ENCODE measurements around the gene TP53I3.
"Not testable (repeated sequence)": the region's sequence is repeated elsewhere in the genome, so short reads cannot be mapped to it uniquely, and the experiment has no call there.

Gene TP53I3

GRCh38 chr2:24110660-24111303 lies 26.1 kb upstream of the TP53I3 start:
- no peak for DNase-seq (ENCODE audit: low read depth)
- H3K4me3 ChIP-seq (ENCODE audit: low read depth, low read length) = no peak overlapping the region
- no peak for TF ChIP-seq CTCF (IDR thresholded peaks at IDR 0.05; ENCODE audit: control insufficient read depth, extremely low read depth, insufficient read depth)

GRCh38 chr2:24109431-24109830 lies 24.8 kb upstream of the TP53I3 start:
- H3K4me3 ChIP-seq (ENCODE audit: low read depth, low read length); DNase-seq (ENCODE audit: low read depth): not testable (repeated sequence)

- DNase-seq (ENCODE audit: low read depth) = no peak
- TF ChIP-seq CTCF (IDR thresholded peaks at IDR 0.05; ENCODE audit: control insufficient read depth, extremely low read depth, insufficient read depth) = no peak
- no peak overlapping the region for H3K4me3 ChIP-seq (ENCODE audit: low read depth, low read length)
Observed at GRCh38 chr2:24107336-24107735, 22.7 kb upstream of the TP53I3 start.

- TF ChIP-seq CTCF (IDR thresholded peaks at IDR 0.05; ENCODE audit: control insufficient read depth, extremely low read depth, insufficient read depth) = no peak
- H3K4me3 ChIP-seq (ENCODE audit: low read depth, low read length) = no peak overlapping the region
- no peak for DNase-seq (ENCODE audit: low read depth)
Observed at GRCh38 chr2:24106786-24107185, 22.2 kb upstream of the TP53I3 start.

- no peak for DNase-seq (ENCODE audit: low read depth)
- no peak for TF ChIP-seq CTCF (IDR thresholded peaks at IDR 0.05; ENCODE audit: control insufficient read depth, extremely low read depth, insufficient read depth)
- H3K4me3 ChIP-seq (ENCODE audit: low read depth, low read length) = no peak overlapping the region
Observed at GRCh38 chr2:24105816-24106215, 21.2 kb upstream of the TP53I3 start.

GRCh38 chr2:24104906-24105305 lies 20.3 kb upstream of the TP53I3 start:
- no peak for DNase-seq (ENCODE audit: low read depth)
- H3K4me3 ChIP-seq (ENCODE audit: low read depth, low read length) = no peak overlapping the region
- TF ChIP-seq CTCF (IDR thresholded peaks at IDR 0.05; ENCODE audit: control insufficient read depth, extremely low read depth, insufficient read depth) = no peak

- DNase-seq (ENCODE audit: low read depth) = no peak
- no peak for TF ChIP-seq CTCF (IDR thresholded peaks at IDR 0.05; ENCODE audit: control insufficient read depth, extremely low read depth, insufficient read depth)
Observed at GRCh38 chr2:24104110-24104650, 19.5 kb upstream of the TP53I3 start.

More at GRCh38 chr2:24104110-24104650, 19.5 kb upstream of the TP53I3 start:
- H3K4me3 ChIP-seq (ENCODE audit: low read depth, low read length) = no peak overlapping the region

All from LNCaP clone FGC (cell line).